HG03565 (cell line): ENCODE data around the gene ABCF1.
A peak's percentile ranks its signal among the peaks of the same experiment; 100 is the strongest.
"Not testable (repeated sequence)": the region's sequence is repeated elsewhere in the genome, so short reads cannot be mapped to it uniquely, and the experiment has no call there.

Source experiments
- ATAC-seq: cut with Tn5 transposase; IDR thresholded peaks from one replicate; pipeline ENCODE4 v1.9.1; 2021; ENCODE audit warnings: mild to moderate bottlenecking, moderate library complexity; ENCODE audit not compliant: unreplicated experiment

Gene ABCF1

DNA sequence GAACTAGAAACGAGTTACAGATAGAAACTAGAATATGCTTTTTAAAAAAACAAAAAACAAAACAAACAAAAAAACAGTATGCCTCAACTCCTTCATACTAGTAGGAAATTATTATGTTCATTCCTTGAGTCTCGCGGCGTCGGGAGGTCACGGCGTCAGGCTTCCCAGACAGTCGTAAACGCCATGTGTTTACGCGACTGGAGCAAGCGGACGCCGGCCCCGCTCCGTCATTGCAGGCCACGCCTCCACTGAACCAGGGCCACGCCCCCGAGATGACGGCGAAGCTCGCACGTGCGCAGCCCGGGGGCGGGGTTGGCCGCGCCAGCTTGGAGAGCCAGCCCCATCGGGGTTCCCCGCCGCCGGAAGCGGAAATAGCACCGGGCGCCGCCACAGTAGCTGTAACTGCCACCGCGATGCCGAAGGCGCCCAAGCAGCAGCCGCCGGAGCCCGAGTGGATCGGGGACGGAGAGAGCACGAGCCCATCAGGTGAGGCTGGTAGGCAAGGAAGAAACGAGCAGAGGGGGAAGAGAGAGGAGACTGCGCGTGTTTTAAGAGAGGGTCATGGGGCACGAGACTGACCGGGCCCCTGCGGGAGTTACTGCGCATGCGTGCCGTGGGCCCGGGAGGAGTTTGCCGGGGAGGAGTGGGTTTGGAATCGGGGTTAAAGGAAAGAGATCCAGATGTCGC, at the start of gene ABCF1:
Gene ABCF1 (plus strand): TSS at position 368 of the 687 bp plus-strand sequence. CDS start 46 bp downstream, at position 414.
- ATAC-seq, result peak; percentile 90

DNA sequence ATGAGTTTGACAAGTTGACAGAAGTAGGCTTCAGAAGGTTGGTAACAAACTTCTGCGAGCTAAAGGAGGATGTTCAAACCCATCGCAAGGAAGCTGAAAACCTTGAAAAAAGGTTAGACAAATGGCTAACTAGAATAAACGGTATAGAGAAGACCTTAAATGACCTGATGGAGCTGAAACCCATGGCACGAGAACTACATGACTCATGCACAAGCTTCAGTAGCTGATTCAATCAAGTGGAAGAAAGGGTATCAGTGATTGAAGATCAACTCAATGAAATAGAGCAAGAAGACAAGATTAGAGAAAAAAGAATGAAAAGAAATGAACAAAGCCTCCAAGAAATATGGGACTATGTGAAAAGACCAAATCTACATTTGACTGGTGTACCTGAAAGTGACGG, 49.3 kb upstream of the ABCF1 start:
- not testable (repeated sequence) for ATAC-seq

DNA sequence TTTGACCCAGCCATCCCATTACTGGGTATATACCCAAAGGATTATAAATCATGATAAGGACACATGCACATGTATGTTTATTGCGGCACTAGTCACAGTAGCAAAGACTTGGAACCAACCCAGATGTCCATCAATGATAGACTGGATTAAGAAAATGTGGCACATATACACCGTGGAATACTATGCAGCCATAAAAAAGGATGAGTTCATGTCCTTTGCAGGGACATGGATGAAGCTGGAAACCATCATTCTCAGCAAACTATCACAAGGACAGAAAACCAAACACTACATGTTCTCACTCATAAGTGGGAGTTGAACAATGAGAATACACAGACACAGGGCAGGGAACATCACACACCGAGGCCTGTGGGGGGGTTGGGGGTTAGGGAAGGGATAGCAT, 44.8 kb upstream of the ABCF1 start:
- not testable (repeated sequence) for ATAC-seq

DNA sequence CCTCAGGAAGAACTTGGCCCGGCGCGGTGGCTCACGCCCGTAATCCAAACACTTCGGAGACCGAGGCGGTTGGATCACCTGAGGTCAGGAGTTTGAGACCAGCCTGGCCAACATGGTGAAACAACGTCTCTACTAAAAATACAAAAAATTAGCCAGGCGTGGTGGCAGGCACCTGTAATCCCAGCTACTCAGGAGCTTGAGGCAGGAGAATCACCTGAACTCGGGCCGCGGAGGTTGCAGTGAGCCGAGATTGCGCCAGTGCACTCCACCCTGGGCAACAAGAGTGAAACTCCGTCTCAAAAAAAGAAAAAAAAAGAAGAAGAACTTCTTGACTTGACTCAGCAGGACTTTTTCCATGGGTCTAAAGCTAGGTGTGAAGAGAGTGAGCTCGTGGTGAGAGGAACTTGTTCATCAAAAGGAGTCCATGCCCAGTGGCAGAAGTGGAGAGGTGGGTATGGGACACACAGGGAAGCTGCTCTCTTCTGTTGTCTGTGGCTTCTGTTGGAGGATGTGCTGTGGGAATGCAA, 41.8 kb upstream of the ABCF1 start:
- not testable (repeated sequence) for ATAC-seq

DNA sequence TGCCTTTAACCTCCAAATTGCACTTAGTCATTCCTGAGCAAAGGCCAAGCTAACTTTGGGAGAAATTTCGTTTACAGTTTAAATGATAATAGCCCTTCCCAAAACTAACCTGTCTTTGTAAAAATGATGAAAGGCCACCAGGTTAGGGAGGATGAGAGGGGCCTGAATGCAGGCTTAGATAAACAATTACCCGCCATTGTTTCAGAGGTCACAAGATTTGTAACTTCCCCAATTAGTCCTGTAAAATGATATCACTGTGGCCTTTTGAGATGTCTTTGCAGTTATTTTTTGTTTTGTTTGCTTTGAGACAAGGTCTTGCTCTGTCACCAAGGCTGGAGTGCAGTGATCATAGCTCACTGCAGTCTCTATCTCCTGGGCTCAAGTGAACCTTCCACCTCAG, 41.2 kb upstream of the ABCF1 start:
- ATAC-seq, result no peak

DNA sequence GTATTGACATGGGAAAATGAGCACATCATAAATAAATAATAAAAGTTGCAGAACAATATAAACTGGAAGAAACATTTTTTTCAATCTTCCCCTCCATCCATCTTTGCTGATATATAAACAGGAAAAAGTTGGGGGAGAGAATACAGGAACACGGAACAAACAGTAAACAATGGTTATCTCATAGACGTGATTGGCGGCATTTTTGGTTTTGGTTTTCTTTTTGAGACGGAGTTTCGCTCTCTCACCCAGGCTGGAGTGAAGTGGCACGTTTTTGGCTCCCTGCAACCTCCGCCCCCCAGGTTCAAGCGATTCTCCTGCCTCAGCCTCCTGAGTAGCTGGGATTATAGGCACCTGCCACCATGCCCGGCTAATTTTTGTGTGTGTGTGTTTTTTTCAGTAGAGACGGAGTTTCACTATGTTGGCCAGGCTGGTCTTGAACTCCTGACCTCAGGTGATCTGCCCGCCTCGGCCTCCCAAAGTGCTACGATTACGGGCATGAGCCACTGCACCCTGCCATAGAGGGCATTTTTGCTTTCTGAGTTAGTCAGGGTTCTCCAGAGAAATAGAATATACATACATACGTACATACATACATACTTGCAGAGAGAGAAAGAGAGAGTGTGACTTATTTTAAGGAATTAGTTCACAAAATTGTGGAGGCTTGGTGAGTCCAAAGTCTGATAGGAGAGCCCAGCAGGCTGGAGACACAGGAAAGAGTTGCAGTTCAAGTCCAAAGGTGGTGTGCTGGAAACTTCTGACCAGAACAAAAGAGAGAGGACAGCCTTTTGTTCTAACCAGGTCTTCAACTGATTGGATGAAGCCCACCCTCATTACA, 37.6 kb upstream of the ABCF1 start:
- no peak for ATAC-seq

DNA sequence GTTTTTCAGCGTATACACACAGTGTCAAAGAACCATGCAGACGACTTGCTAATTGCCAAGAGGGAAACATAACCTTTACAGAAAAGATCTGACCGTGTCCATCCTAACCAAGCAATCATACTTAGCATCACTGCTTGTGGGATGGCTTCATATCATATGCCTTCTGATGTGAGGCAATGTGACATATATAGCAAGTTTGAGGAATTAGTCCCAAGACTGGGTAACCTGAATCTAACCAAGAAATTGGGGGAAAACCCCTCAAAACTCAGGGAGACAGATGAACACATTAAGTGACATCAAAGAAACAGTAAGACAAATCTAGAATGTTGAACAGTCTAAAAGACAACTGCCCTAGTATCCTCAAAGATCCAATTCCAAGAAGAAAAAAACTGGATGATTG, 33.3 kb upstream of the ABCF1 start:
- no peak for ATAC-seq

DNA sequence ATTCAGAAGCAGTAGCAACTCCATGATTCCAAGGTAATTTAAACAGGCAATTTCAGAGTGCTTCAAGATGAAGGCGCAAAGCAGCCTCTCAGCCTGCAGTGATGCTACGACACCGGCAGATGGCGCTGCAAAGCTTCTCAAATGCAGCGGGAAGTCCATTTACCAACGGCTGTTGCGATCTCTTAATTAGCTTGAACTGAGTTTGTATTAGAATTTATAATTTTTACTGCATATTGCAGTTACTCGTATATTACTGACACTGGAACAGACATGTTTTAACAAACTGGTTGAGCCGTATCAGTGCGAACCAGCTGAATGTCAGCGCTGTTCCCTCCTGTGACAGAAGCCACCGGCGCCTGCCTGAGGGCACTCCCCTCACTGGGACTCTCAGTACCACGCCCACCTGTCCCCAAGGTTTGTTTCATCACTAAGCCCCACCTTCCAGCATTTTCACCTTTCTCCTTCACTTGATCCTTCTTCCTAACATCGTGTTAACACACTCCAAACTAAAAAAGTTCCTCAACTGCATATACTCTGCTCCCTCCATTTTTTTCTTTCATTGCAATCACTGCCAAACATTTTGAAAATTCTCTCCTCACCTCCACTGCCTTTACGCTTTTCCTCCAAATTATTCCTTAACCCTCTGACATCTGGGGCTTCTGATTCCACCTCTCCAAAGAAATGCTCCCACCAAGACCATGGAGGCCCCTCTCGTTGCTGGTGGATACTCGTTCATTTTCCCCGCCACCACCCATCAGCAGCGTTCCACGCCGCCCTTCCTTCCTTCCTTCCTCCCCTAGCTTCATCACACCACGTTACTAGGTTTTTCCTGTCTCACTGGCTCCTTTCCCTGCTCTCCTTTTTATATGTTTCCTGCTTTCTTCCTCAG, 29.5 kb upstream of the ABCF1 start:
- no peak for ATAC-seq

DNA sequence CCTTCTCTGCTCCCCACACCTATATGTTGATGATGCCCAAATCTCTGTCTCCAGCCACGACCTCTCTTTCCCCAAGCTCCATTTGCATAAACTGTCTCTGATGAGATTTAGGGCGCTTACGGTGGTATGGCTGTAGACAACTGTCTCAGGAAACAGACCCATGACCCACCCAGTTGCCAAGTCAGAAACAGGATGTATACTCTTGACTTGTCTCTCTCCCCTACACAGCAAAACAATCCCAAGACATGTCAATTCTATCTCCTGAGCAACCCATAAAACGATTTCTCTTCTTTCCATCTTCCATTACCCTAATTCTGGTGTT, 28.9 kb upstream of the ABCF1 start:
- ATAC-seq, result no peak

DNA sequence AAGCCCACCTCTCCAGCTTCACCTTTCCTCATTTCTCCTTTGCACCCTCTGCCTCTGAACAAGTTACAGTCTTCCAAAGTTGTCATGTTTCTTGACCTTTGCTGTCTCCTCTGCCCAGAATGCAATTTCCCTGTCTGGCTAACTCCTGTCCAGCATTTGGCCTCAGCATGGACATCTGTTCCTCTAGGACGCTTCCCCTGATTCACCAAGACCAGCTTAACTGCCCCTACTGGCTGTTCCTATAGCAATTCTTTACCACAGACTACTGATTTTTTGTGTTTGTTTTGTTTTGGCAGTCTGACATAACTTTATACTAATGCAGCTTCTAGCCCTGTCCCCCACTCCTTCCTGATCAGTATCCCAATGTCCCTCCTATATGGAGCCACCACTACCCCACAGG, 28.3 kb upstream of the ABCF1 start:
- ATAC-seq, result no peak

DNA sequence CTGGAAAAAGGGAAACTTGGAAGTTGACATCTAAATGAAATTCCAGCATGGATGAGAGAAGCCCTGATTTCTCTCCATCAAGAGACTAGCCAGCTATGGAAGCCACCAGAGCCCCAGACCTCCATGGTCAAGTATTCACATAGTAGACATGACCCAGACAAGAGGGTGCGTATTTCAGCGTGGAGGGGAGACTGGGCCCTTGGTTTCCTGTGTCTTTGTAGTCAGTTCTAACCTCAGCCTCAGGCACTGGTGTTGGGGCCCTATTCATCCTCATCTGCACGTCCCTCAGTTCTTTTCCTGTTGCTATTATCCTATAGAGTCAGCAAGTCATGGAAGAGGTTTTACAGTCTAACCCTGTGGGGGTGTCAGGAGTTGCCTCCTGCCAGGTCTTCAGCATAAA, 27.4 kb upstream of the ABCF1 start:
- no peak for ATAC-seq

DNA sequence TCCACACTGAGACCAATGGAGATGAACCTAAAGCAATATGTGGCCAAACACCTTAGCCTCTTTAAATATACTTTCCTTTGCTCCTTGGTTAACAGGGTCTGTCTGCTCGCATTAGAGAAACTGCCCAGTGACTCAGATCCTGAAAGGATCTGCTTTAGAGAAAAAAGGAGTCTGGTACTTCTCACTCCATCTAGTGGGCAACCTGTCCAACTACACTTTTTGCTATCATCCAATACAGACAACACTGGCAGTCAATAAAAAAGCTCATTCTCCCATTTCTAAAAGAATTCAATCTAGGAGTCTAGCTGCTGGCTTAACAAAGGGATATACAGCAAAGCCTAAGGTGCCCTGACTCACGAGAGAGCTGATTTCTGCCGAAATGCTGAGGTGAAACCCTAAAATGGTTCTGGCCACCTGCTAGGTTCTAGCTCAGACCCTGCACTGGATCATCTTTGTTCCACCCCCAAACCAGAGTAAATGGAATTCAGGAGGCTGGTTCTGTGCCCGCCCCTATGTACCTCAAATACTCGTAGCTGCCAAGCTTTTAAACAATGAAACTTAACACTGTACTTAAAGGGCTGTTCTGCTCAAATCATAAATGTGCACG, 26.5 kb upstream of the ABCF1 start:
- ATAC-seq, result no peak

DNA sequence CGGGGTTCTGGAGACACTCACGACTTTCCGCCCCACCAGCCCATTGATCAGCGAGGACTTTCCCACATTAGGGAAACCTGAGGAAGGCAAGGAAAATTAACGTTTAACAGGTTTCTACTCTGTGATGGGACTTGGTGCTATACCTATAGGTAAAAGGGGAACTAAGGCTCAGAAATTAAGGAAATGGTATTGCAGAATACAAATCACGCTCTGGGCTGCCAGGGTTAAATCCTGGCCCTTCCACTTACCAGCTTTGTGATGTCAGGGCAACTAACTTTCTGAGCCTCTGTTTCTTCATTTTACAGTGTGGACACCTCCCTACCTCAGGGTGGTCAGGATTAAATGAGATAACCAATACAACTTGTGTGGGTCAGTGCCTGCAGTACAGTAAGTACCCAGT, 23.8 kb upstream of the ABCF1 start:
- no peak for ATAC-seq

DNA sequence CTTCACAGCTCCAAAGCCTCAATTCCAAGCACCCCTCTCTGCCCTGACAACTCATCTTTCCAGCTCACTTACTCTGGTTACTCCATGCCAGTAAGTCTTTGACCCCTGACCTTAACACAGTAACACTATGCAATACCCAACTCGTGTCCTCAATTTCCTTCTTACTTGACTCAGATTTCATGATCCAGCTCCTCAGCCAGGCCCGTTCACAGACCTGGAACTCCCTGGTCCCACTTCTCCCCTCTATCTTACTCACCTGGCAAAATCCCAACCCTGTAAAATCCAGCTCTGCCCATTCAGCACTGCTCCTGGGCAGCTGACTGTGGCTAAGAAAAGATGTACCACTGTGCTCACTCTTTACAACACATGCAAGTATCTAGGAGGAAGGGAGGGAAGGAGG, 22.9 kb upstream of the ABCF1 start:
- no peak for ATAC-seq

DNA sequence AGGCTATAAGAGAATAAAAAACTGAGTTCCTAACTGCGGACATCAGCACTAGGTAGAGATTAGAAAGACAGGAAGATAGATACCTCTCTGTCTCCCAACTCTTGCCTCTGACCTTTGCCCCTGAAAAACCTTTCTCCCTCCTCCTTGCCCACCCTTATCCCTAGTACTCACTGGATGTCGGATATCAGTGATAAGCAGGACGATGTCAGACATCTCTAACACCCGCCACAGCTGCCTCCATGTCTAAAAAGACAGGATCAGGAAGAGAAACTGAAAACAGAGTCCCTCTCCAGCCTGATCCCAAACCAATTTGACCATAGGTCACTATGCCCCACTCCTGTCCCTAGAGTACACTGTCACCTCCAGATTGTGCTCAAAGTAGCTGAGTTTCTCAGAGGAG, 16.8 kb upstream of the ABCF1 start:
- no peak for ATAC-seq

DNA sequence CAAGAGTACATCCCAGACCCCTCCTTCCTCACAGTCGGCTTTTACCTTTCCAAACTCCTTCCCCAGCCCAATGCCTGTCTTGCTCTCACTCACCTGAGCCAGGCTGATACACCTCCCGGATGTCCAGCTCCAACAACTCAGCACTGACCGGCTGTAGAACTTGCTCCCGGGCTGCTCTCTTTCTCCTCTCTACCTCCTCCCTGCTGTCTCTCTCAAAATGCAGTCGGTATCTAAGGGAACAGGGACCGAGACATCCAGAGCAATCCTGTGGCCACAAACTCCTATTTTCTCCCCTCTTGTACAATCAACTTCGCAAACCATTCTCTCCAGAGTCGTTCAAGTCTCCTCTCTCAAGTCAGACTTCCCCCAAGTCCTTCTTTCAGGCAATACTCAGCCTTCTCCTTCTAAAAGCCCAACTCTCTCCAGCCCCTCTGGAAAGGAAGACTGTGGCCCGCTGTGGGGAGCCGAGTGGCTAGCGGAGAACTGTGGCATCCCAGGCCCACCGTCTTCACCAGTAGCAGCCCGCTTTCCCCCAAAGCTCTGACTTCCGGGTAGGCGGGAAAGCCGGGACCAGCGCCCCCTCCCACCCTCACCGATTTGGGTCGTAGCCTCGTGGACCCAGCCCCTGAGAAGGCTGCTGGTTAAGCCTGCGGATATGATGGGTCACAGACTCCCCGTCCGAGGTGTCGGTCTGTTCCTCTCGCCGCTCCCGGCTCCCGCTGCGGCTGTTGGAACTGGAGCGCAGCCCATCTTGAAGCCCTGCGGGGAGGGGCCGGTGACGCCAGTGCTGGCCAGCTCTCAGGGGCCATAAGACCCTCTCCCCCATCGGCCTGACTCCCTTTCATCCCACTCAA, 16.1 kb upstream of the ABCF1 start:
- ATAC-seq, result no peak

DNA sequence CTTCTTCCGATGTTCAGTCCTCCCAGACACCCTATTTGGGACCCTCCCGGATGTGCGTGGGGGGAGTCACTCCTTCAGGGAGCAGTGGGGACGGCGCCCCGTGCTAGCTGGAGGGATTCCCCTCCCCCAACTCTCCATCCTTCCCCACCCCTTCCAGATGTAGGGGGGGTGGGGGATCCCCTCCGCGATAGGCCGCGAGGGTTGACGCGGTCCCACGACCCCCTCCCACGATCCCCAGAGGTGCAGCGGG, 15.5 kb upstream of the ABCF1 start:
- no peak for ATAC-seq

DNA sequence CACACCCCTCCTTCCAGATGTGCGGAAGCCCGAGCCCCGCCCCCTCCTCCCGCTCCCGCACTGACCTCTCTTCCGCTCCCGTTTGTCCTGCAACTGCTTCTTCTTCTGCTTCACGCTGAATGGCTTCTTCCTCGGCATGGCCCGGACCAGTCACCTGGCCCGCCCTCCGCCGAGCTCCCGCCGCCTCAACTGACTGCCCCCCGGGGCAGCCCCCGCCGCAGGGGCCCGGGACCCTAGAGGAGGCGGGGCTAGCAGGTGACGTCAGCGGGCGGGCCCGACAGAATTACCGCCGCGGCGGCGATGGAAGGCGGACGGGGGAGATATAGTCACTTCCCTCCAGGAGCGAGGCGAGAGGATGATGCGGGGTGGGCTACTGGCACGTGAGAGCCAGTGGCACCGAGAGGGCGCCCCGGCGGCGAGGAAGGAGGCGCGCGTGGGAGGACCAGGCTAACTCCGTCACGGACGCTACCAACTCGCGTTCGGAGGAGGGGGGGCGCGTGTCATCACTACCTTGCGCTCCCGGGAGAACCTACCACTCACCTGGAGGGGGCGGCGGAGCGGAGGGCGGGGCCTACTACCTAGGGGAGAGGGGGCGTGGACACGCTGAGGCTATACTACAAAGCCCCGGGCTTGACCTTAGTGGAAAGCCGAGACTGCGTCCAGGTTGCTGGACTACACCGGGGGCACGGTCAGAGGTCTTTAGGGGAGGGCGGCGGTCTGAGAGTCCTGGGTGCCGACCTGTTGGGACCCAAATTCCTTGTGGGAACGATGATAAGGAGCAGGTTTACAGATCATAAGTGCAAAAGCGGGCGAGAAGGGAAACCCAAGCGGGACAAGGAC, 15.0 kb upstream of the ABCF1 start, which contains the start of gene GNL1:
Gene GNL1 (minus strand): TSS at position 424 of the 840 bp plus-strand sequence. CDS start 286 bp downstream, at position 138.
- peak; percentile 53 for ATAC-seq
